ENCODE data around the gene SPATA31C2. TPM values are rescaled to one million over a fixed set of nuclear protein-coding genes. Genes with fewer than 3 reads are reported as not detected.

SPATA31C2 gene
- total and polyA plus RNA-seq, 2 donors from 2014 or later, result not detected

DNA sequence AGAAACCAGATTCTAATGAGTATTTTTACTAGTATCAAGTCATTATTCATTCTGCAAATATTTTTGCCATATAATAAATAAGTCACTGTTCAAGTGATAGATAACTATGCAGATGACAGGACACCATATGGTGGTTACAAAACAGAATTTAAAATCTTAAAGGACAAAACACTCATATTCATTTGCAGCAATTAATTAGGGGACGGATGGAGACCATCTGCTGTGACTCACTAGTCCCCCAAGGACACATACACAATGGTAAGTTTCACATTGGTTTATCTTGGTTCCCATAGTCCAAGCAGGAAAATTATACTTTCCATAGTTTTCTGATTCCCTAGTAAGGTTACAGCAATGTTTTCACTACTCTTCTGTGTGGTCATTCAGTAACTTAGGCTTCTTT is 28.4 kb upstream of the SPATA31C2 start:
- Histone ChIP-seq H3K36me3 (ENCODE audit: control insufficient read depth in 2 of 3, insufficient read depth in 3 of 3, low read length in 3 of 3) (no peaks in the 10 kb centered on the region), H3K4me3 (ENCODE audit: low read length in 3 of 3) (no peak overlapping the region), H3K9me3 (ENCODE audit: control insufficient read depth in 2 of 3, insufficient read depth in 1 of 3, low read length in 3 of 3) (peaks cover 0 to 2% (median 0%) of the 10 kb centered on the region in 3 donors), H3K27me3 (ENCODE audit: control insufficient read depth, insufficient read depth, low read length) (no peaks in the 10 kb centered on the region), H3K9ac (ENCODE audit: low read length in 3 of 3) (no peak overlapping the region), H3K27ac (ENCODE audit: low read depth in 2 of 2, low read length in 2 of 2) (no peak overlapping the region), H3K4me1 (ENCODE audit: control insufficient read depth in 2 of 3, insufficient read depth in 2 of 3, low read depth in 1 of 3, low read length in 3 of 3) (no peaks in the 10 kb centered on the region)
- intact Hi-C loops (cut with DNase I), result no loop called here
- no peak for FAIRE-seq
- peak in 2 of 5 donors; percentile 40 to 71 for DNase-seq
- TF ChIP-seq, protein P1, sequence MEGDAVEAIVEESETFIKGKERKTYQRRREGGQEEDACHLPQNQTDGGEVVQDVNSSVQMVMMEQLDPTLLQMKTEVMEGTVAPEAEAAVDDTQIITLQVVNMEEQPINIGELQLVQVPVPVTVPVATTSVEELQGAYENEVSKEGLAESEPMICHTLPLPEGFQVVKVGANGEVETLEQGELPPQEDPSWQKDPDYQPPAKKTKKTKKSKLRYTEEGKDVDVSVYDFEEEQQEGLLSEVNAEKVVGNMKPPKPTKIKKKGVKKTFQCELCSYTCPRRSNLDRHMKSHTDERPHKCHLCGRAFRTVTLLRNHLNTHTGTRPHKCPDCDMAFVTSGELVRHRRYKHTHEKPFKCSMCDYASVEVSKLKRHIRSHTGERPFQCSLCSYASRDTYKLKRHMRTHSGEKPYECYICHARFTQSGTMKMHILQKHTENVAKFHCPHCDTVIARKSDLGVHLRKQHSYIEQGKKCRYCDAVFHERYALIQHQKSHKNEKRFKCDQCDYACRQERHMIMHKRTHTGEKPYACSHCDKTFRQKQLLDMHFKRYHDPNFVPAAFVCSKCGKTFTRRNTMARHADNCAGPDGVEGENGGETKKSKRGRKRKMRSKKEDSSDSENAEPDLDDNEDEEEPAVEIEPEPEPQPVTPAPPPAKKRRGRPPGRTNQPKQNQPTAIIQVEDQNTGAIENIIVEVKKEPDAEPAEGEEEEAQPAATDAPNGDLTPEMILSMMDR (IDR thresholded peaks at IDR 0.05; ENCODE audit: borderline replicate concordance, extremely low read depth, insufficient read depth), result no peak

DNA sequence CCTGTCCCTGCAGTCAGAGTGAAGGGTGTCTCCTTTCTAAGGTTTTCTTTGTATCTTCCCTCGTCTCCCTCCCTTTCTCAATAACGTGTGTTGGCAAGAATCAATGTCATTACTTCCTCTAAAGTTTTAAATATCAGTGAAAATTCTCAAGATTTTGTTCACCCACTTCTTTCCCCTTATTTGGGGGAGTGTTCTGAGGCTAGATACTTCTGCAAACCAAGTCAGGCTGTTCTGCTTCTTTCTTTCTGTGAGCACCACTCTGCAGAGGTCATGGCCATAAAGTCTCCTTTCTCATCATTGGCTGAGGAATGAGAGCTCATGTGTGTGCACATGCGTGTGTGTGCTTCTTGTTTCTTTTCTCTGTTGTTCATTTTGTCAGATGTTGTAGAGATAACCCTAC is 26.6 kb upstream of the SPATA31C2 start:
- TF ChIP-seq, protein P1 (IDR thresholded peaks at IDR 0.05; ENCODE audit: borderline replicate concordance, extremely low read depth, insufficient read depth), result no peak
- peaks cover 0 to 2% (median 0%) of the 10 kb centered on the region in 3 donors for H3K9me3 ChIP-seq (ENCODE audit: control insufficient read depth in 2 of 3, insufficient read depth in 1 of 3, low read length in 3 of 3)
- intact Hi-C loops (cut with DNase I), result no loop called here
- no peak overlapping the region for H3K27ac ChIP-seq (ENCODE audit: low read depth in 2 of 2, low read length in 2 of 2)
- FAIRE-seq (no peak), DNase-seq (no peak)
- H3K9ac ChIP-seq (ENCODE audit: low read length in 3 of 3), result no peak overlapping the region
- no peak overlapping the region for H3K4me3 ChIP-seq (ENCODE audit: low read length in 3 of 3)
- H3K4me1 ChIP-seq (ENCODE audit: control insufficient read depth in 2 of 3, insufficient read depth in 2 of 3, low read depth in 1 of 3, low read length in 3 of 3), result no peaks in the 10 kb centered on the region
- no peaks in the 10 kb centered on the region for H3K27me3 ChIP-seq (ENCODE audit: control insufficient read depth, insufficient read depth, low read length)
- H3K36me3 ChIP-seq (ENCODE audit: control insufficient read depth in 2 of 3, insufficient read depth in 3 of 3, low read length in 3 of 3), result no peaks in the 10 kb centered on the region

DNA sequence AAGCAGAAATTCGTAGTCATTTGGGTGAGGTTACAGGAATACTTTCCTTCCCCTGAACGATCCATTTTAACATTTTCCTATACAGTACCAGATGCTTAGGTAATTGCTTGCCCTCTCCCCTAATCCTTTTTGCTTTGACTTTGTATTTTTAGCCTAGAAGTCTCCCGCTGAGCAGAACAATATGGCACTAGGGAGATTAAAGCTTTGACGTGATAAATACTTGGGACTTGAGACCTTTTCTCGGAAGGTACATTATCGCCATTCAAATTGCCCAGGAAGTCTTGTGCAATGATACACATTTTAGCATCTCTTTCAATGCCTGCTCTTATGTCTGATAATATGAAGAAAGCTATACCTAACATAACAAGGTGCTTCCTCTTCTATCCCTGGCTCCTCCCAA is 22.9 kb upstream of the SPATA31C2 start:
- TF ChIP-seq, protein P1 (IDR thresholded peaks at IDR 0.05; ENCODE audit: borderline replicate concordance, extremely low read depth, insufficient read depth), result no peak
- no peaks in the 10 kb centered on the region for H3K36me3 ChIP-seq (ENCODE audit: control insufficient read depth in 2 of 3, insufficient read depth in 3 of 3, low read length in 3 of 3)
- no peak overlapping the region for H3K27ac ChIP-seq (ENCODE audit: low read depth in 2 of 2, low read length in 2 of 2)
- intact Hi-C loops (cut with DNase I), result no loop called here
- no peak for FAIRE-seq
- H3K27me3 ChIP-seq (ENCODE audit: control insufficient read depth, insufficient read depth, low read length), result no peaks in the 10 kb centered on the region
- no peak overlapping the region for H3K9ac ChIP-seq (ENCODE audit: low read length in 3 of 3)
- no peak for DNase-seq
- H3K4me1 ChIP-seq (ENCODE audit: control insufficient read depth in 2 of 3, insufficient read depth in 2 of 3, low read depth in 1 of 3, low read length in 3 of 3), result no peaks in the 10 kb centered on the region
- no peak overlapping the region for H3K4me3 ChIP-seq (ENCODE audit: low read length in 3 of 3)
- no peaks in the 10 kb centered on the region for H3K9me3 ChIP-seq (ENCODE audit: control insufficient read depth in 2 of 3, insufficient read depth in 1 of 3, low read length in 3 of 3)

DNA sequence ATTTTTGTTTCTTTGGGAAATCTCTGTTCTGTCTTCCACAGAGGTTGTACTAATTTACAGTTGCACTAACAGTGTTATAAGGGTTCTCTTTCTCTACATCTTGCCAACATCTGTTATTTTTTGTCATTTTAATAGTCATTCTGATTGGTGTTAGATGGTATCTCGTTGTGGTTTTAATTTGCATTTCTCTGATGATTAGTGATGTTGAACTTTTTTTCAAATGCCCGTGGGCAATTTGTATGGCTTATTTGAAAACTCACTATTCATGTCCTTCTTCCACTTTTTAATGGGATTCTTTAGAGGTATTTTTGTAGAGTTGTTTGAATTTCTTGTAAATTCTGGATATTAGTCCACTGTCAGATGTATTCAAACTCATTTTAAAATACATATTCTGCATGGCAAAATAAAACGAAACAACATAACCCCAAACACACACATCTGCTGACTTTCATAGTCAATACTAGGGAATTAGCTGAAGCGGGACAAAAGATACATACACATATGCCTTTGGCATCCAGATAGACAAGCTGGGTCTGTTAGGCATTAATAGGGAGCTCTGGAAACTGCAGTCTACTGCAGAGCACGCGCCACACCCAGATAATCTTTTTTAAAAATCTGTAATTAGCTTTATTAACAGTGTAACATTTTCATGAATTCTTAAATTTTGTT is 5.8 kb upstream of the SPATA31C2 start:
- Histone ChIP-seq H3K4me1 (ENCODE audit: control insufficient read depth in 2 of 3, insufficient read depth in 2 of 3, low read depth in 1 of 3, low read length in 3 of 3) (no peaks in the 10 kb centered on the region), H3K9me3 (ENCODE audit: control insufficient read depth in 2 of 3, insufficient read depth in 1 of 3, low read length in 3 of 3) (no peaks in the 10 kb centered on the region), H3K4me3 (ENCODE audit: low read length in 3 of 3) (no peak overlapping the region), H3K9ac (ENCODE audit: low read length in 3 of 3) (no peak overlapping the region), H3K27ac (ENCODE audit: low read depth in 2 of 2, low read length in 2 of 2) (no peak overlapping the region), H3K36me3 (ENCODE audit: control insufficient read depth in 2 of 3, insufficient read depth in 3 of 3, low read length in 3 of 3) (no peaks in the 10 kb centered on the region), H3K27me3 (ENCODE audit: control insufficient read depth, insufficient read depth, low read length) (no peaks in the 10 kb centered on the region)
- intact Hi-C loops (cut with DNase I), result no loop called here
- TF ChIP-seq, protein P1 (IDR thresholded peaks at IDR 0.05; ENCODE audit: borderline replicate concordance, extremely low read depth, insufficient read depth), result no peak
- FAIRE-seq (no peak), DNase-seq (no peak)
